Neural cell (in vitro differentiated cells): Measurements from ENCODE around the gene GNLY.

Source experiments
- EP300 ChIP-seq: fragments of 450-650 bp; conservative IDR thresholded peaks from 2 replicates; pipeline ENCODE4 v1.6.1; 2014; ENCODE audit warnings: antibody characterized with exemption, mild to moderate bottlenecking, moderate library complexity; ENCODE audit not compliant: poor library complexity, severe bottlenecking
- EZH2 ChIP-seq: fragments of 200-600, 300-800 bp; shearing (Covaris generic), sonication (generic); IDR thresholded peaks from 2 replicates; pipeline ENCODE4 v1.6.1; 2014; ENCODE audit warnings: antibody characterized with exemption, low read length, borderline replicate concordance, mild to moderate bottlenecking; ENCODE audit not compliant: insufficient read depth, poor library complexity, severe bottlenecking
- MXI1 ChIP-seq: fragments of 450-650 bp; conservative IDR thresholded peaks from 2 replicates; pipeline ENCODE4 v1.6.1; 2014; ENCODE audit warnings: antibody characterized with exemption, mild to moderate bottlenecking; ENCODE audit not compliant: poor library complexity, severe bottlenecking
- POLR2AphosphoS5 ChIP-seq: IDR thresholded peaks from 2 replicates; pipeline ENCODE4 v1.6.1; 2012
- RAD21 ChIP-seq: fragments of 450-650 bp; conservative IDR thresholded peaks from 2 replicates; pipeline ENCODE4 v1.6.1; 2014; ENCODE audit warnings: antibody characterized with exemption, mild to moderate bottlenecking, moderate library complexity
- TF ChIP-seq, protein P1 (sequence below): fragments of 450-650 bp; IDR thresholded peaks from 2 replicates; pipeline ENCODE4 v1.5.1; 2014; ENCODE audit warnings: antibody characterized with exemption, mild to moderate bottlenecking, moderate library complexity; ENCODE audit not compliant: poor library complexity, severe bottlenecking

- TF ChIP-seq, protein P1, sequence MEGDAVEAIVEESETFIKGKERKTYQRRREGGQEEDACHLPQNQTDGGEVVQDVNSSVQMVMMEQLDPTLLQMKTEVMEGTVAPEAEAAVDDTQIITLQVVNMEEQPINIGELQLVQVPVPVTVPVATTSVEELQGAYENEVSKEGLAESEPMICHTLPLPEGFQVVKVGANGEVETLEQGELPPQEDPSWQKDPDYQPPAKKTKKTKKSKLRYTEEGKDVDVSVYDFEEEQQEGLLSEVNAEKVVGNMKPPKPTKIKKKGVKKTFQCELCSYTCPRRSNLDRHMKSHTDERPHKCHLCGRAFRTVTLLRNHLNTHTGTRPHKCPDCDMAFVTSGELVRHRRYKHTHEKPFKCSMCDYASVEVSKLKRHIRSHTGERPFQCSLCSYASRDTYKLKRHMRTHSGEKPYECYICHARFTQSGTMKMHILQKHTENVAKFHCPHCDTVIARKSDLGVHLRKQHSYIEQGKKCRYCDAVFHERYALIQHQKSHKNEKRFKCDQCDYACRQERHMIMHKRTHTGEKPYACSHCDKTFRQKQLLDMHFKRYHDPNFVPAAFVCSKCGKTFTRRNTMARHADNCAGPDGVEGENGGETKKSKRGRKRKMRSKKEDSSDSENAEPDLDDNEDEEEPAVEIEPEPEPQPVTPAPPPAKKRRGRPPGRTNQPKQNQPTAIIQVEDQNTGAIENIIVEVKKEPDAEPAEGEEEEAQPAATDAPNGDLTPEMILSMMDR = no peak
- TF ChIP-seq POLR2AphosphoS5 (no peak), MXI1 (no peak), EZH2 (no peak), EP300 (no peak), RAD21 (no peak)
These were observed 18.2 kb downstream of the GNLY start for GRCh38 chr2:85712336-85712735.
